ENCODE results near the gene TCF7L2. TPM values are rescaled to one million over a fixed set of nuclear protein-coding genes. Genes with fewer than 3 reads are reported as not detected.
A peak's percentile ranks its signal among the peaks of the same experiment; 100 is the strongest.

TCF7L2 gene
- total and polyA plus RNA-seq, 12 donors, result 8.7 to 24.7 (median 14.8) TPM

- H3K27ac ChIP-seq, result no peak overlapping the region
- DNase-seq, result no peak
- TF ChIP-seq POLR2A (IDR thresholded peaks at IDR 0.05), result no peak
- no peak for TF ChIP-seq CTCF (IDR thresholded peaks at IDR 0.05)
- H3K4me3 ChIP-seq, result no peak overlapping the region
- WGBS, 4 donors, result 92 to 98% (median 95%) methylated on average over 4 of the region's 4 CpGs
- intact Hi-C loops (cut with DNase I), result no loop called here
- H3K27me3 ChIP-seq, result no peaks in the 10 kb centered on the region
- H3K9me3 ChIP-seq (replicated peaks in 1 of 3), result peaks cover 0 to 7% (median 0%) of the 10 kb centered on the region in 3 donors
- no peaks in the 10 kb centered on the region for H3K36me3 ChIP-seq (replicated peaks in 1 of 2)
- no peaks in the 10 kb centered on the region for H3K4me1 ChIP-seq (replicated peaks in 1 of 2)
Observed at GRCh38 chr10:112932658-112933057, 17.4 kb upstream of the TCF7L2 start.

GRCh38 chr10:112934193-112934592 lies 15.9 kb upstream of the TCF7L2 start:
- Histone ChIP-seq H3K27ac (no peak overlapping the region), H3K9me3 (replicated peaks in 1 of 3) (peaks cover 0 to 7% (median 0%) of the 10 kb centered on the region in 3 donors), H3K27me3 (no peaks in the 10 kb centered on the region), H3K36me3 (replicated peaks in 1 of 2) (no peaks in the 10 kb centered on the region), H3K4me3 (no peak overlapping the region), H3K4me1 (replicated peaks in 1 of 2) (peaks cover 6% of the 10 kb centered on the region in 2 donors)
- intact Hi-C loops (cut with DNase I), result no loop called here
- 65 to 77% (median 72%) methylated on average over 1 to 2 of the region's 2 CpGs for WGBS, 4 donors
- no peak for DNase-seq
- TF ChIP-seq CTCF (IDR thresholded peaks at IDR 0.05), result no peak
- no peak for TF ChIP-seq POLR2A (IDR thresholded peaks at IDR 0.05)

- DNase-seq, result peak; percentile 40 to 76 (median 55)
- TF ChIP-seq CTCF (IDR thresholded peaks at IDR 0.05) (no peak), POLR2A (IDR thresholded peaks at IDR 0.05) (no peak)
- 38 to 48% (median 43%) methylated on average over 5 to 6 of the region's 6 CpGs for WGBS, 4 donors
- no peaks in the 10 kb centered on the region for H3K36me3 ChIP-seq (replicated peaks in 1 of 2)
- no peak overlapping the region for H3K4me3 ChIP-seq
- H3K4me1 ChIP-seq (replicated peaks in 1 of 2), result peaks cover 6 to 7% of the 10 kb centered on the region in 2 donors
- H3K27ac ChIP-seq, result no peak overlapping the region
- no peaks in the 10 kb centered on the region for H3K27me3 ChIP-seq
- intact Hi-C loops (cut with DNase I), result no loop called here
- H3K9me3 ChIP-seq (replicated peaks in 1 of 3), result no peaks in the 10 kb centered on the region
Observed at GRCh38 chr10:112938808-112939482, 11.1 kb upstream of the TCF7L2 start.

- intact Hi-C loops (cut with DNase I), result loop anchor here in 1 of 2 donors (10.0 kb wide), 2 partner anchors 179 to 231 kb away; no protein-coding TSS in a partner anchor
- H3K27me3 ChIP-seq, result no peaks in the 10 kb centered on the region
- 54 to 64% (median 57%) methylated on average over 5 of the region's 5 CpGs for WGBS, 4 donors
- H3K4me1 ChIP-seq (replicated peaks in 1 of 2), result peaks cover 0 to 9% of the 10 kb centered on the region in 2 donors
- TF ChIP-seq CTCF (IDR thresholded peaks at IDR 0.05), result no peak
- TF ChIP-seq POLR2A (IDR thresholded peaks at IDR 0.05), result no peak
- no peak for DNase-seq
- H3K27ac ChIP-seq, result no peak overlapping the region
- no peaks in the 10 kb centered on the region for H3K36me3 ChIP-seq (replicated peaks in 1 of 2)
- no peak overlapping the region for H3K4me3 ChIP-seq
- no peaks in the 10 kb centered on the region for H3K9me3 ChIP-seq (replicated peaks in 1 of 3)
Observed at GRCh38 chr10:112945811-112946210, 4.2 kb upstream of the TCF7L2 start.

Data from adrenal gland (tissue), 12 donors.